GM12891 (cell line): ENCODE measurements around the gene GRIK2.

Source experiments
- POLR2A ChIP-seq: IDR thresholded peaks from 2 replicates; pipeline ENCODE4 v1.6.1; 2011; ENCODE audit warnings: low read depth, low read length, control low read depth
- POLR2AphosphoS5 ChIP-seq: IDR thresholded peaks from 2 replicates; pipeline ENCODE4 v1.6.1; 2011; ENCODE audit warnings: low read depth, low read length, control low read depth
- SPI1 ChIP-seq: IDR thresholded peaks from 2 replicates; pipeline ENCODE4 v1.6.1; 2011; ENCODE audit warnings: low read depth, low read length, control low read depth

DNA sequence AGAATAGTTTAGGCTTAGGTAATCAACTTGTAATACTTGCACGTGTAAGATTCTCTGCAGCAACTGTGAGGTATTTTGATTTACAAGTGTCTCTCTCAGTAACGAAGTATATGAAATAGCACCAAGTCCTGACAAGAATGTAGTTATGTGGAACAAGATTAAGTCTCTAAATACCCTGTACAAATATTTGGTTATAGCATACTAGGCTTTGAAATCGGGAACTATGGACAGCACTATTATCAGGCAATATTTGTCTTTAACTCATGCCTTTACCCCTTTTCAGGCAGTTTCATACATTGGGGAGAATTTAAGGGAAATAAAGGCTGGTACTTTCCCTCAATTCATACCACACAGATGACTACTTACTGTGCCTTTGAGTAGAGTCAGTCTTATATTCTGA is 93.2 kb downstream of the GRIK2 start:
- TF ChIP-seq SPI1 = no peak
- no peak for TF ChIP-seq POLR2A
- no peak for TF ChIP-seq POLR2AphosphoS5
